Subcutaneous adipose tissue (tissue), 4 donors: ENCODE data around the gene QSOX1. TPM values are rescaled to one million over a fixed set of nuclear protein-coding genes. Genes with fewer than 3 reads are reported as not detected.

Experiments used
- total RNA-seq, 4 donors: library from RNA; depleted of rRNA; stranded (reverse); fragments of >200 nt; gene quantifications; one replicate each; pipeline ENCODE4 v1.1.0, GENCODE V29; 2016
- TF ChIP-seq, protein P1 (sequence below): fragments of 450-650 bp; IDR thresholded peaks from one replicate; pipeline ENCODE4 v1.5.1; 2016; ENCODE audit warnings: low read depth, mild to moderate bottlenecking, control low read depth, antibody characterized with exemption, moderate library complexity

The QSOX1 gene
- total RNA-seq, 4 donors from 2014 or later: 16.8 to 71.4 (median 49.7) TPM

DNA sequence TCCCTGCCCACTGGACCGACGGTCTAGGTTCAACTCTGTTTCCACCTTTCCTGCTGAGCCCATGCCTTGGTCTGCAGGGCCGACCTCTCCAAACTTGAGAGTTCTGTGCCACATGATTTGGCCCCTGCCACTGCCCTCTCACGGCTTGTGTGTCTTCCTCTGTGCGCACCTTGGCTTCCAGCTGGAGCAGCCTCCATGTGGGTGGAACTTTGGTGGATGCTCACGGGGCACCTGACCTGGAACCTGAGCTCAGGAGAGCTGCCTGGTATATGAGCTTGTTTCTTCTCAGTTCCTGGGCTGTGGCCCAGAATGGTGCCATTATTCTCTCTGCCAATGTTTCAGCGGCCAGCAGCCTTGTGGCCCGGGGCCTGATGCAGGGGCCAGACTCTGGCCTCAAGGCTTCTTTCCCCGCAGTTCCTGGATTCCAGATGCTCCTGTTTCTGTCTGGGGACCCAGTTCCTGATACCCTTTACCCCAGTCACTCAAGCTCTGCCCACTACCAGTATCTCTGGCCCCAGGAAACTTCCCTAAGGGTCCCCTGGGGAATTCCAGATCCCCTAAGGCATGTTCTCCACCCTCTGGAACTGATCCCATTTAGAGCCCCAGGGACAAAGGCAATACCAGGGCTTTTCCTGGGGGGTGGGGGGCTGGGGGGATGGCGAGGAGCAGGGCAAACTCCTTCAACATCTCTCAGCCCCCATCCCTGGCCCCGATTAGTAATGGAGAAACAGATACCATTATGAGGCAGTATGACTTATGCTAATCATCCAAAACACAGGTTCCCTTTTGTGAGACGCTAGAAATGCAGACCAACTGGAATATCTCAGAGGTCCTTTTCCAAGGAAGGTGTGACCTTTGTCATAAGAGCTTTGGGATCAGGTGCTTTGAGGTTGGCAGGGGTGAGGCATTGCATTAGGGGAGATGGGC, 11.1 kb downstream of the QSOX1 start:
- TF ChIP-seq, protein P1, sequence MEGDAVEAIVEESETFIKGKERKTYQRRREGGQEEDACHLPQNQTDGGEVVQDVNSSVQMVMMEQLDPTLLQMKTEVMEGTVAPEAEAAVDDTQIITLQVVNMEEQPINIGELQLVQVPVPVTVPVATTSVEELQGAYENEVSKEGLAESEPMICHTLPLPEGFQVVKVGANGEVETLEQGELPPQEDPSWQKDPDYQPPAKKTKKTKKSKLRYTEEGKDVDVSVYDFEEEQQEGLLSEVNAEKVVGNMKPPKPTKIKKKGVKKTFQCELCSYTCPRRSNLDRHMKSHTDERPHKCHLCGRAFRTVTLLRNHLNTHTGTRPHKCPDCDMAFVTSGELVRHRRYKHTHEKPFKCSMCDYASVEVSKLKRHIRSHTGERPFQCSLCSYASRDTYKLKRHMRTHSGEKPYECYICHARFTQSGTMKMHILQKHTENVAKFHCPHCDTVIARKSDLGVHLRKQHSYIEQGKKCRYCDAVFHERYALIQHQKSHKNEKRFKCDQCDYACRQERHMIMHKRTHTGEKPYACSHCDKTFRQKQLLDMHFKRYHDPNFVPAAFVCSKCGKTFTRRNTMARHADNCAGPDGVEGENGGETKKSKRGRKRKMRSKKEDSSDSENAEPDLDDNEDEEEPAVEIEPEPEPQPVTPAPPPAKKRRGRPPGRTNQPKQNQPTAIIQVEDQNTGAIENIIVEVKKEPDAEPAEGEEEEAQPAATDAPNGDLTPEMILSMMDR: no peak

DNA sequence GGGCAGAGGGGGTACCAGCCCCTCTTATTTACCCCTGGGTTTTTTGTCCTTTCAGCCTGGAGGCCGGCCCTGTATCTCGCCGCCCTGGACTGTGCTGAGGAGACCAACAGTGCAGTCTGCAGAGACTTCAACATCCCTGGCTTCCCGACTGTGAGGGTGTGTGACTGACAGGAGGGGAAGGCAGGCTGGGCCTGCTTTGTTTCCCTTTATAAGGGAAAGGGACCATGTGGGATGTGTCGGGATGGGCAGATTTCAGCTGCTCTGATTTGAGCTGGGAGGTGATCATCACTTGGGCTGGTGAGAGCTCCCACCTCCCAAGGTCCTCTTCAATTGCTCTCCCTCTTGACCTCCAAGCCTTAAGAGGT, 11.7 kb downstream of the QSOX1 start:
- TF ChIP-seq, protein P1: no peak

DNA sequence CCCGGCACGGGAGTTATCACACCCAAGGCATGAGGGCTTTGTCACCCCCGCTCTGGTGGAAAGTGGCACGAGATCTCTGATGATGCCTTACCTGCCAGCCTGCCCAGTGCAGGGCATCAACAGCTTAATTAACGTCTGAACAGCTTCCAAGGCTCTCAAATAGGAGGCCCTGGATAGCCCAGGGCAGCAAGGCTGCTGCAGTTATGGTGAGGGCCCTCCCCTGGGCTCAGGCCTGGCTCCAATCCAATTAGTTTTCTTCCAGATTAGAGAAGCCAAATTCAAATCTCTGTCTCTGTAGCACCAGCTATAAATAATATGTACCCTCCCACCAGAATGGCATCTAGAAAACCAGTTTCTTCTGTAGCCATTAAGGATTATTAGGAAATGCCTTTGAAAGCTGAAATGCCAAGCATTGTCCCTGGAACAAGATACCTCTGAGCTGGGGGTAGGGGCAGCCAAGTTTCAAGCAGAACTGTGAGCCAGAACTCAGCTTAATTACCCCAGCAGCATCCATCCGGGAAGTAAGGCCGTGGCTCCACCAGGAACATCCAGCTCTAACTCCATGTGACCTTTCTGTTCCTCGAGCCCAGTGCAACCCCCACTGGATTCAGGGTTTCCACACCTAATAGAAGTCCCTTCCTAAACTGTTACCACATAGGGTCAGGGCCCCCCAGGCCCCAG, 12.5 kb downstream of the QSOX1 start:
- TF ChIP-seq, protein P1: no peak

DNA sequence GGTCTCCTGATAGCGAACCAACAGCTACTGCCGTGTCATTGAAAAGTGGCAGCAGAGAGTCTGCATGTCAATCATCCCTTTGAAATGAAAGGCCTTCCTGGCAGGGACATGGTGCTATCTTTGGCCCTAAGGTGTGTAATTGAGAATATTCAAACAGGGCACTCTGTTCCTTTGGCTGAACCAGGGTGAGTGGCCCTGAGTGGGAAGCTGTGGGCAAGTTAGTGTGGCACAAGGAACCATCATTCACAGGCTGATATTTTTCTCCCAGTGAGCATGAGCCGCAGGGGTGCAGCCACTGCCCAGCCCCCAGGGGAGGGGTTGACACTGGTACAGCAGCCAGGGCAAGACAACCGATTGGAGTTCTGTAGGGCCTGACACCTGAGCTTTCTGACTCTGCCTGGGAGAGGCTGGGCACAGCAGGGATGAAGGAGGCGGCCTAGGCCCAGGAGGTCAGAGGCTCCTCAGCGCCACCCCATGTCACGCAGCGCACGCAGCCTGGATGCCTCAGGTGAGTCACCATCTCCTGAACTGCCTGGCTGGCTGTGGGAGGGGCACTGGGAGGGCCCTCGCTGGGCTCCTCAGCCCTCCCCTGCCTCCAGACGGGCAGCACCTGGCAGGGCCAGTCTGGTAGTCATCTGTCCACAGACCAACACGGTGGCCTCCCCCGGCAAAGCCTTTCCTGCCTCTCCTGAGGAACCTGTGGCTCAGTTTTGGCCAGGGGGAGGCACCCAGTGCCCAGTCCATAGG, 13.2 kb downstream of the QSOX1 start:
- TF ChIP-seq, protein P1: no peak

DNA sequence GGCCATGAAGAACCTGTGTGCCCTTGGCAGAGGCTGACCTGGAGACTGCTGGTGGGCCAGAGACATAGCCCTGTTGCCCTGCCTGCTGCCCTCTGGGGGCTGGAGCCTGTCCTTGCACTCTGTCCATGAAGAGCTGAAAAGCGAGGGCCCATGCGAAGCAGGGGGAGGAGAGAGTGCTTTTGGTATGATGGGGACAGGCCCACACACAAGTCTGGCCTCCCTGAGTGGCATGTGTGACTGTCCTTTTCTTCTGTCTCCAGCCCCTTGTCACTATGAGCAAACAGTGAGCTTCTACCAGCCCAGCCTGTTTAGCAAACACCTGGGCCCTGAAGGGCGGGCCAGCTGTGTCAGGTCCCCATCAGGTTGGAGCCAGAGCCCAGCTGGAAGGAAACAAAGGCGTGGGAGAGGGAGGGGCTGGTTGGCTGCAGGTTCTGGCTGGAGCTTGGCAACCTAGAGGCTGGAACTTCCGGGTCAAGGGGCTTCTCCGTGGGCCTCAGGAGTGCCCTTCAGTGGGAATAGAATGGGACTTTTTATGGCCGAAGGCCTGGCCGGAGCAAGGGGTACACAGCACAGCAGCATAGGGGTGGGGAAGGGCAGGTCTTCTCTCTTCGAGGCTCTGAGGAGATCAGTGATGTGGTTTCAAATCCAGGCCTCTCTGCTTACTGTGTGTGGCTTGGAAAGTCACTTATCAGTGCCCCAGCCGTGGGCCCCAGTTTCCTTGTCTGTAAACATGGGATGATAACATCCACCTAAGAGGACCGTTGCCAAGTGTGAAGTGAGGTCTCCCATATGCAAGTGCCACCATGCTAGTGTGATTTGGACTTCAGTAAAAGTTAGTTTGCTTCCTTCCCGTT, 14.3 kb downstream of the QSOX1 start:
- TF ChIP-seq, protein P1: no peak

DNA sequence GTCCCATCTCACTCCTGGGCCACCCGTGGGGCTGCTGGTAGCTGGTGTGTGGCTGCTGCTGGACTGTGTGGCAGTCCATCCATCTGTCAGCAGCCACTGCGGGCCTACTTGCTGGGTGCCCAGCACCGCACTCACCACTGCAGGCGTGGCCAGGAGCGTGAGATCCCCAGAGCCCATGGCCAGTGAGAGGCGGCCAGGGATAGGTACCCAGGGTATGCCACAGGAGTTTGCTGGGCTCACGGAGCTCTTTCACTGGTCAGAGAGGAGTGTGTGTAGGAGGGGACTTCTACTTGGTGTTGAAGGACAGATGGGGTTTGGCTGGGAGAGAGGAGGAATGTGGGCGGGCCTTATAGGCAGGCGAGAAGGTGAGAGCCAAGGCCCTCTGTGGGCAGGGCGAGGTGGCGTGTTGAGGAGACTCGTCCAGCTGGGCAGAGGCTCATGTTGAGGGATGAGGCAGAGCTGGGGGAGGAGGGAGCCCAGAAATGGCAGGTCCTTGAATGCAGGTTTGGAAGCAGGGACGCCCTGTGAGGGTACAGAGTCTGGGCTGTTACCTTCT, 15.0 kb downstream of the QSOX1 start:
- TF ChIP-seq, protein P1: no peak
